SK-N-SH (cell line): ENCODE results near the gene ALOX5AP. TPM values are rescaled to one million over a fixed set of nuclear protein-coding genes. Genes with fewer than 3 reads are reported as not detected.

ENCODE experiments used
- CTCF ChIA-PET: fragments of 300-600, 350-600 bp; formaldehyde crosslinking; extraction: SDS; loops from one replicate; lab custom pipeline; 2021; lab: Yijun Ruan, JAX
- POLR2A ChIA-PET: fragments of 350-600 bp; sonication (Branson Sonifier 250); formaldehyde crosslinking; extraction: SDS; loops from one replicate; lab custom pipeline; 2020; ENCODE audit warnings: antibody characterized with exemption, inconsistent platforms; lab: Yijun Ruan, JAX
- DNase-seq: peaks from one replicate; pipeline ENCODE4 v3.0.0; 2012
- H2AFZ ChIP-seq: fragments of 200-600 bp; sonication (generic); 2 replicates; pipeline ENCODE4 v1.8.1; 2016; ENCODE audit warnings: antibody characterized with exemption, mild to moderate bottlenecking, low read depth
- H3F3A ChIP-seq: fragments of 200-600 bp; sonication (generic); replicated peaks from 2 replicates; pipeline ENCODE3; 2016; ENCODE audit warnings: antibody characterized with exemption, mild to moderate bottlenecking; ENCODE audit not compliant: insufficient read depth
- H3K27ac ChIP-seq, 2 experiments: fragments of 200-500 bp in 1 of 2; fragments of 200-600 bp in 1 of 2; sonication (Bioruptor generic) in 1 of 2; sonication (generic), shearing (Covaris generic) in 1 of 2; 2 replicates each; pipeline versions ENCODE4 v1.5.1 to v1.6.1; 2014 to 2016; ENCODE audit warnings: low read depth in 2 of 2, inconsistent platforms in 1 of 2, low read length in 1 of 2, mild to moderate bottlenecking in 1 of 2, mixed read lengths in 1 of 2
- H3K27me3 ChIP-seq: fragments of 200-600 bp; sonication (generic), shearing (Covaris generic); 2 replicates; pipeline ENCODE4 v1.6.1; 2016; ENCODE audit warnings: mixed run types; ENCODE audit not compliant: insufficient read depth
- H3K36me3 ChIP-seq, 2 experiments: fragments of 200-500 bp in 1 of 2; fragments of 200-600 bp in 1 of 2; sonication (Bioruptor generic) in 1 of 2; sonication (generic) in 1 of 2; replicated peaks in 1 of 2; 2 replicates each; pipeline versions ENCODE3 to v1.5.1; 2014 to 2016; ENCODE audit warnings: low read length in 1 of 2, mild to moderate bottlenecking in 1 of 2; ENCODE audit not compliant: insufficient read depth in 2 of 2, control insufficient read depth in 1 of 2
- H3K4me1 ChIP-seq, 2 experiments: fragments of 200-500 bp in 1 of 2; fragments of 200-600 bp in 1 of 2; sonication (Bioruptor generic) in 1 of 2; sonication (generic), shearing (Covaris generic) in 1 of 2; 2 replicates each; pipeline versions ENCODE4 v1.5.1 to v1.6.1; 2014 to 2016; ENCODE audit warnings: low read depth in 1 of 2, low read length in 1 of 2, mixed run types in 1 of 2; ENCODE audit not compliant: insufficient read depth in 2 of 2, control insufficient read depth in 1 of 2
- H3K4me2 ChIP-seq: fragments of 200-600 bp; sonication (generic), shearing (Covaris generic); 2 replicates; pipeline ENCODE4 v1.6.1; 2017; ENCODE audit warnings: mixed run types
- H3K4me3 ChIP-seq, 2 experiments: fragments of 200-500 bp in 1 of 2; fragments of 200-600 bp in 1 of 2; sonication (Bioruptor generic) in 1 of 2; sonication (generic), shearing (Covaris generic) in 1 of 2; 2 replicates each; pipeline versions ENCODE4 v1.5.1 to v1.8.1; 2014 to 2016; ENCODE audit warnings: low read depth in 2 of 2, inconsistent platforms in 1 of 2, low read length in 1 of 2, mild to moderate bottlenecking in 1 of 2, mixed read lengths in 1 of 2, moderate library complexity in 1 of 2
- H3K79me2 ChIP-seq: fragments of 200-600 bp; sonication (generic); 2 replicates; pipeline ENCODE4 v1.8.1; 2017; ENCODE audit warnings: mild to moderate bottlenecking; ENCODE audit not compliant: insufficient read depth
- H3K9ac ChIP-seq: fragments of 200-600 bp; sonication (generic); 2 replicates; pipeline ENCODE4 v1.6.1; 2017; ENCODE audit warnings: mixed run types
- H3K9me2 ChIP-seq: fragments of 200-600 bp; sonication (generic); 2 replicates; pipeline ENCODE4 v1.6.1; 2017; ENCODE audit warnings: mixed run types
- H3K9me3 ChIP-seq: fragments of 200-600 bp; sonication (generic); 2 replicates; pipeline ENCODE4 v1.6.1; 2017; ENCODE audit warnings: mixed run types, mild to moderate bottlenecking, moderate library complexity
- H4K20me1 ChIP-seq: fragments of 200-600 bp; sonication (generic); 2 replicates; pipeline ENCODE4 v1.6.1; 2017; ENCODE audit warnings: mild to moderate bottlenecking, mixed run types; ENCODE audit not compliant: insufficient read depth
- CHD2 ChIP-seq: fragments of 150-350 bp; IDR thresholded peaks from 2 replicates; pipeline ENCODE4 v1.6.1; 2018; ENCODE audit warnings: low read length; ENCODE audit not compliant: partially characterized antibody
- EP300 ChIP-seq, 2 experiments: IDR thresholded peaks; 2 replicates each; pipeline versions ENCODE4 v1.4.0 to v1.6.1; 2012; ENCODE audit warnings: borderline replicate concordance in 1 of 2, low read depth in 1 of 2, low read length in 1 of 2
- FOSL2 ChIP-seq: IDR thresholded peaks from 2 replicates; pipeline ENCODE4 v1.4.0; 2012; ENCODE audit warnings: low read depth, mild to moderate bottlenecking, moderate library complexity, borderline replicate concordance
- FOXJ3 ChIP-seq: sonication (generic); formaldehyde crosslinking; IDR thresholded peaks from 2 replicates; pipeline ENCODE4 v1.5.1; 2020; ENCODE audit warnings: mild to moderate bottlenecking, missing genetic modification reagents
- FOXM1 ChIP-seq: IDR thresholded peaks from 2 replicates; pipeline ENCODE4 v1.4.0; 2012; ENCODE audit warnings: low read depth, mild to moderate bottlenecking
- JUND ChIP-seq: IDR thresholded peaks from 2 replicates; pipeline ENCODE4 v1.4.0; 2012
- MEF2A ChIP-seq: IDR thresholded peaks from 2 replicates; pipeline ENCODE4 v1.4.0; 2012; ENCODE audit warnings: low read depth, borderline replicate concordance
- MXI1 ChIP-seq: IDR thresholded peaks from 2 replicates; pipeline ENCODE4 v1.6.1; 2012; ENCODE audit warnings: mild to moderate bottlenecking, low read depth, low read length, improper control_type of control experiment
- POLR2AphosphoS5 ChIP-seq: IDR thresholded peaks from 2 replicates; pipeline ENCODE4 v1.6.1; 2012; ENCODE audit warnings: low read depth, low read length
- RAD21 ChIP-seq: IDR thresholded peaks from 2 replicates; pipeline ENCODE4 v1.6.1; 2012; ENCODE audit warnings: mild to moderate bottlenecking, low read length
- RCOR1 ChIP-seq: fragments of 150-350 bp; IDR thresholded peaks from 2 replicates; pipeline ENCODE4 v1.6.1; 2017; ENCODE audit warnings: antibody characterized with exemption, low read length
- RFX5 ChIP-seq: IDR thresholded peaks from 2 replicates; pipeline ENCODE4 v1.6.1; 2012; ENCODE audit warnings: mild to moderate bottlenecking, improper control_type of control experiment, low read length
- RXRA ChIP-seq: IDR thresholded peaks from 2 replicates; pipeline ENCODE4 v1.4.0; 2012; ENCODE audit warnings: low read depth, mild to moderate bottlenecking, borderline replicate concordance
- SMC3 ChIP-seq: IDR thresholded peaks from 2 replicates; pipeline ENCODE4 v1.6.1; 2012; ENCODE audit warnings: low read depth, low read length, improper control_type of control experiment
- TCF12 ChIP-seq: IDR thresholded peaks from 2 replicates; pipeline ENCODE4 v1.4.0; 2012
- TEAD4 ChIP-seq: IDR thresholded peaks from 2 replicates; pipeline ENCODE4 v1.4.0; 2012; ENCODE audit warnings: mild to moderate bottlenecking, borderline replicate concordance; ENCODE audit not compliant: insufficient read depth
- USF2 ChIP-seq: fragments of 150-350 bp; IDR thresholded peaks from 2 replicates; pipeline ENCODE4 v1.6.1; 2017; ENCODE audit warnings: antibody characterized with exemption, low read length, low read depth, borderline replicate concordance
- WGBS: methylation state at CpG from one replicate; pipeline ENCODE4 v1.1.6; 2017; ENCODE audit warnings: low lambda C conversion rate; 5-methylcytosine and 5-hydroxymethylcytosine counted together
- polyA plus RNA-seq, 3 experiments: library from polyadenylated mRNA; depleted of rRNA; stranded (reverse); fragments of >200 nt; gene quantifications; 2 replicates each; pipeline ENCODE4 v1.2.3, GENCODE V29; 2012
- TF ChIP-seq, protein P1 (sequence below): IDR thresholded peaks from 2 replicates; pipeline ENCODE4 v1.4.0; 2012; ENCODE audit warnings: low read depth
- TF ChIP-seq, protein P2 (sequence below): fragments of 200-600 bp; sonication (generic); IDR thresholded peaks from 2 replicates; pipeline ENCODE4 v1.6.1; 2017; ENCODE audit warnings: antibody characterized with exemption, mild to moderate bottlenecking, moderate library complexity
- TF ChIP-seq, protein P3 (sequence below): IDR thresholded peaks from 2 replicates; pipeline ENCODE4 v1.4.0; 2012; ENCODE audit warnings: low read depth, borderline replicate concordance

Gene ALOX5AP
- polyA plus RNA-seq, 1 of the 3 experiments (the other 2 are of a cell fraction): 1.3 TPM

DNA sequence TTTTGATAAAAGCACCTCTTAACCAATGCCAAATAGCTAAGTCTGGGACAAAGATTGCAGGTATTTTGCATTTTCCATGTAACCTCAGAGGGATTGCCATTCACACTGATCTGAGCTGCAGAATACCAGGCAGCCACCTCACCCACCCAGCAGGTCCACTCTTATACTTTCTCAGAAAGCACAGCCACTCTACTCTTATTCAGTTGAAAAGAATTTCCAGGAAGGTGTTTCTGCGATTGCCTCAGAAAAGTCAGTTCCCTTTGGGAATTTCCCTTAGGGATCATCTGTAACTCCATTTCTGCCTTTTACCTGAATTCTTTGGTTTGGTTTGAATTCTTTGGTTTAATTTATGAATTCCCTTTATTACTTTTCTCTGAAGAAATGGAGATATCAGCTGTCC is 904 bp upstream of the ALOX5AP start:
- H3K27ac ChIP-seq: 0 out of 4 replicates have a peak overlapping the region, but pooled peaks of 1 of the 2 experiments have one; percentile 20
- no peak for DNase-seq
- no peaks in the 10 kb centered on the region for H4K20me1 ChIP-seq

GRCh38 chr13:30735872-30736175 is 481 bp downstream of the ALOX5AP start:
- H3K9me2 ChIP-seq: no peaks in the 10 kb centered on the region
- H3K4me1 ChIP-seq: peaks cover 0 to 19% of the 10 kb centered on the region in 2 experiments; a peak in 2 of 4 replicates
- no peak overlapping the region for H3K4me2 ChIP-seq
- POLR2A ChIA-PET: no interaction called here
- no peak overlapping the region for H3K4me3 ChIP-seq
- H4K20me1 ChIP-seq: no peaks in the 10 kb centered on the region
- WGBS: 99% methylated on average over 2 of the region's 2 CpGs
- H3F3A ChIP-seq: peaks cover 6% of the 10 kb centered on the region
- H3K9ac ChIP-seq: no peak overlapping the region
- DNase-seq: no peak
- CTCF ChIA-PET: no interaction called here
- no peaks in the 10 kb centered on the region for H3K79me2 ChIP-seq
- H3K36me3 ChIP-seq: no peaks in the 10 kb centered on the region
- 0 out of 2 replicates have a peak, but pooled peaks cover 3% of the 10 kb centered on the region for H3K9me3 ChIP-seq
- H3K27me3 ChIP-seq: no peaks in the 10 kb centered on the region
- TF ChIP-seq RAD21: no peak
- TF ChIP-seq FOXM1: no peak
- no peak for TF ChIP-seq MXI1
- TF ChIP-seq, protein P1, sequence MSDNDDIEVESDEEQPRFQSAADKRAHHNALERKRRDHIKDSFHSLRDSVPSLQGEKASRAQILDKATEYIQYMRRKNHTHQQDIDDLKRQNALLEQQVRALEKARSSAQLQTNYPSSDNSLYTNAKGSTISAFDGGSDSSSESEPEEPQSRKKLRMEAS: no peak
- TF ChIP-seq, protein P2, sequence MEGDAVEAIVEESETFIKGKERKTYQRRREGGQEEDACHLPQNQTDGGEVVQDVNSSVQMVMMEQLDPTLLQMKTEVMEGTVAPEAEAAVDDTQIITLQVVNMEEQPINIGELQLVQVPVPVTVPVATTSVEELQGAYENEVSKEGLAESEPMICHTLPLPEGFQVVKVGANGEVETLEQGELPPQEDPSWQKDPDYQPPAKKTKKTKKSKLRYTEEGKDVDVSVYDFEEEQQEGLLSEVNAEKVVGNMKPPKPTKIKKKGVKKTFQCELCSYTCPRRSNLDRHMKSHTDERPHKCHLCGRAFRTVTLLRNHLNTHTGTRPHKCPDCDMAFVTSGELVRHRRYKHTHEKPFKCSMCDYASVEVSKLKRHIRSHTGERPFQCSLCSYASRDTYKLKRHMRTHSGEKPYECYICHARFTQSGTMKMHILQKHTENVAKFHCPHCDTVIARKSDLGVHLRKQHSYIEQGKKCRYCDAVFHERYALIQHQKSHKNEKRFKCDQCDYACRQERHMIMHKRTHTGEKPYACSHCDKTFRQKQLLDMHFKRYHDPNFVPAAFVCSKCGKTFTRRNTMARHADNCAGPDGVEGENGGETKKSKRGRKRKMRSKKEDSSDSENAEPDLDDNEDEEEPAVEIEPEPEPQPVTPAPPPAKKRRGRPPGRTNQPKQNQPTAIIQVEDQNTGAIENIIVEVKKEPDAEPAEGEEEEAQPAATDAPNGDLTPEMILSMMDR: no peak
- no peak for TF ChIP-seq FOSL2
- no peak for TF ChIP-seq RFX5
- no peak for TF ChIP-seq CHD2
- no peak for TF ChIP-seq USF2
- no peak for TF ChIP-seq EP300 (IDR thresholded peaks at IDR 0.05; ENCODE audit: borderline replicate concordance in 1 of 2, low read depth in 1 of 2, low read length in 1 of 2)
- TF ChIP-seq, protein P3, sequence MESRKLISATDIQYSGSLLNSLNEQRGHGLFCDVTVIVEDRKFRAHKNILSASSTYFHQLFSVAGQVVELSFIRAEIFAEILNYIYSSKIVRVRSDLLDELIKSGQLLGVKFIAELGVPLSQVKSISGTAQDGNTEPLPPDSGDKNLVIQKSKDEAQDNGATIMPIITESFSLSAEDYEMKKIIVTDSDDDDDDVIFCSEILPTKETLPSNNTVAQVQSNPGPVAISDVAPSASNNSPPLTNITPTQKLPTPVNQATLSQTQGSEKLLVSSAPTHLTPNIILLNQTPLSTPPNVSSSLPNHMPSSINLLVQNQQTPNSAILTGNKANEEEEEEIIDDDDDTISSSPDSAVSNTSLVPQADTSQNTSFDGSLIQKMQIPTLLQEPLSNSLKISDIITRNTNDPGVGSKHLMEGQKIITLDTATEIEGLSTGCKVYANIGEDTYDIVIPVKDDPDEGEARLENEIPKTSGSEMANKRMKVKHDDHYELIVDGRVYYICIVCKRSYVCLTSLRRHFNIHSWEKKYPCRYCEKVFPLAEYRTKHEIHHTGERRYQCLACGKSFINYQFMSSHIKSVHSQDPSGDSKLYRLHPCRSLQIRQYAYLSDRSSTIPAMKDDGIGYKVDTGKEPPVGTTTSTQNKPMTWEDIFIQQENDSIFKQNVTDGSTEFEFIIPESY: no peak
- no peak for TF ChIP-seq TEAD4
- no peak for TF ChIP-seq SMC3
- H2AFZ ChIP-seq: no peak overlapping the region
- no peak overlapping the region for H3K27ac ChIP-seq

More for the DNA sequence above, 904 bp upstream of the ALOX5AP start:
- TF ChIP-seq RCOR1: no peak
- no peak for TF ChIP-seq FOXJ3 (CRISPR knock-in tag)
- TF ChIP-seq TCF12: peak; percentile 33; the same call in 1 of the 2 replicates
- peak in 1 of 2 experiments; percentile 28; a peak in 1 of 4 replicates for TF ChIP-seq EP300 (IDR thresholded peaks at IDR 0.05; ENCODE audit: borderline replicate concordance in 1 of 2, low read depth in 1 of 2, low read length in 1 of 2)
- TF ChIP-seq MEF2A: no peak
- peak; percentile 19; the same call in 1 of the 2 replicates for TF ChIP-seq POLR2AphosphoS5
- TF ChIP-seq, protein P1: no peak
- no peak for TF ChIP-seq RXRA
- TF ChIP-seq JUND: peak; percentile 45
- TF ChIP-seq FOSL2: peak; percentile 39; the same call in 1 of the 2 replicates
- 0 out of 2 replicates have a peak, but pooled peaks have one; percentile 28 for TF ChIP-seq TEAD4
- H3K9me2 ChIP-seq: no peaks in the 10 kb centered on the region
- H3K9me3 ChIP-seq: 0 out of 2 replicates have a peak, but pooled peaks cover 3% of the 10 kb centered on the region
- H3K4me3 ChIP-seq: no peak overlapping the region
- H3K36me3 ChIP-seq: no peaks in the 10 kb centered on the region
- WGBS: 11% methylated on average over 1 of the region's 1 CpG
- no peaks in the 10 kb centered on the region for H3K27me3 ChIP-seq
- H3K9ac ChIP-seq: no peak overlapping the region
- H2AFZ ChIP-seq: no peak overlapping the region
- H3K4me1 ChIP-seq: peaks cover 0 to 11% of the 10 kb centered on the region in 2 experiments; a peak in 3 of 4 replicates
- H3F3A ChIP-seq: no peaks in the 10 kb centered on the region
- H3K4me2 ChIP-seq: no peak overlapping the region
- ChIA-PET POLR2A (no interaction called here), CTCF (interaction anchor here (1.4 kb wide), 3 partner anchors 10 to 27 kb away, joined by 3 to 4 read pairs (median 4); no protein-coding TSS in a partner anchor)
- no peaks in the 10 kb centered on the region for H3K79me2 ChIP-seq
